ENCODE measurements around the gene NR2F6.
A peak's percentile ranks its signal among the peaks of the same experiment; 100 is the strongest.

The NR2F6 gene

GRCh38 chr19:17263712-17264640 is 18.3 kb upstream of the NR2F6 start:
- ATAC-seq (ENCODE audit: low read depth): no peak
- peaks cover 5% of the 10 kb centered on the region for H3K4me1 ChIP-seq (ENCODE audit: insufficient read depth, poor library complexity, severe bottlenecking)
- H3K4me3 ChIP-seq (ENCODE audit: severe bottlenecking): no peak overlapping the region
- H3K36me3 ChIP-seq (ENCODE audit: low read depth): peaks cover 5% of the 10 kb centered on the region; the same call in 1 of the 2 replicates
- H3K27ac ChIP-seq (ENCODE audit: poor library complexity, severe bottlenecking): no peak overlapping the region
- no peak for DNase-seq (ENCODE audit: low spot score)
- no peak for TF ChIP-seq CTCF (IDR thresholded peaks at IDR 0.05; ENCODE audit: poor library complexity, severe bottlenecking)
- no peaks in the 10 kb centered on the region for H3K9me3 ChIP-seq (ENCODE audit: severe bottlenecking)
- H3K27me3 ChIP-seq (ENCODE audit: insufficient read depth, poor library complexity, severe bottlenecking): no peaks in the 10 kb centered on the region

GRCh38 chr19:17262557-17262956 is 16.8 kb upstream of the NR2F6 start:
- Histone ChIP-seq H3K9me3 (ENCODE audit: severe bottlenecking) (no peaks in the 10 kb centered on the region), H3K27ac (ENCODE audit: poor library complexity, severe bottlenecking) (no peak overlapping the region), H3K4me3 (ENCODE audit: severe bottlenecking) (no peak overlapping the region), H3K27me3 (ENCODE audit: insufficient read depth, poor library complexity, severe bottlenecking) (no peaks in the 10 kb centered on the region), H3K4me1 (ENCODE audit: insufficient read depth, poor library complexity, severe bottlenecking) (no peaks in the 10 kb centered on the region), H3K36me3 (ENCODE audit: low read depth) (no peaks in the 10 kb centered on the region)
- ATAC-seq (ENCODE audit: low read depth) (no peak), DNase-seq (ENCODE audit: low spot score) (no peak)
- TF ChIP-seq CTCF (IDR thresholded peaks at IDR 0.05; ENCODE audit: poor library complexity, severe bottlenecking): no peak

- no peaks in the 10 kb centered on the region for H3K27me3 ChIP-seq (ENCODE audit: insufficient read depth, poor library complexity, severe bottlenecking)
- ATAC-seq (ENCODE audit: low read depth): peak; percentile 97
- DNase-seq (ENCODE audit: low spot score): no peak
- H3K9me3 ChIP-seq (ENCODE audit: severe bottlenecking): no peaks in the 10 kb centered on the region
- H3K4me1 ChIP-seq (ENCODE audit: insufficient read depth, poor library complexity, severe bottlenecking): no peaks in the 10 kb centered on the region
- TF ChIP-seq CTCF (IDR thresholded peaks at IDR 0.05; ENCODE audit: poor library complexity, severe bottlenecking): peak; percentile 95
- no peak overlapping the region for H3K27ac ChIP-seq (ENCODE audit: poor library complexity, severe bottlenecking)
- no peaks in the 10 kb centered on the region for H3K36me3 ChIP-seq (ENCODE audit: low read depth)
- no peak overlapping the region for H3K4me3 ChIP-seq (ENCODE audit: severe bottlenecking)
Measured at GRCh38 chr19:17260842-17261325, 15.2 kb upstream of the NR2F6 start.

GRCh38 chr19:17259934-17260333 is 14.2 kb upstream of the NR2F6 start:
- Histone ChIP-seq H3K27me3 (ENCODE audit: insufficient read depth, poor library complexity, severe bottlenecking) (no peaks in the 10 kb centered on the region), H3K4me1 (ENCODE audit: insufficient read depth, poor library complexity, severe bottlenecking) (no peaks in the 10 kb centered on the region), H3K9me3 (ENCODE audit: severe bottlenecking) (no peaks in the 10 kb centered on the region), H3K36me3 (ENCODE audit: low read depth) (no peaks in the 10 kb centered on the region), H3K4me3 (ENCODE audit: severe bottlenecking) (no peak overlapping the region), H3K27ac (ENCODE audit: poor library complexity, severe bottlenecking) (no peak overlapping the region)
- no peak for DNase-seq (ENCODE audit: low spot score)
- ATAC-seq (ENCODE audit: low read depth): no peak
- no peak for TF ChIP-seq CTCF (IDR thresholded peaks at IDR 0.05; ENCODE audit: poor library complexity, severe bottlenecking)

All from RWPE2 (cell line).